HepG2 (cell line): ENCODE measurements around the gene MDP1. TPM values are rescaled to one million over a fixed set of nuclear protein-coding genes. Genes with fewer than 3 reads are reported as not detected.

Experiments used
- ATAC-seq: fragments of 200-7000 bp; cut with Tn5 transposase; 3 replicates; pipeline ENCODE4 v1.9.1; 2020; ENCODE audit warnings: mild to moderate bottlenecking, moderate library complexity
- BruUV-seq: library from RNA; stranded (reverse); fragments of 400-500 nt; replicated peaks from 2 replicates; lab custom pipeline; 2021; lab: Mats Ljungman, UMichigan
- CTCF ChIA-PET: fragments of 300-600 bp; formaldehyde crosslinking; extraction: SDS; loops from one replicate; lab custom pipeline; 2021; ENCODE audit warnings: low total read pairs, inconsistent platforms, low intra/inter-chr PET ratio; lab: Yijun Ruan, JAX
- POLR2A ChIA-PET: fragments of 350-600 bp; sonication (Branson Sonifier 250); formaldehyde crosslinking; loops from one replicate; lab custom pipeline; 2020; ENCODE audit warnings: antibody characterized with exemption, inconsistent platforms; lab: Yijun Ruan, JAX
- DNase-seq: peaks from one replicate; pipeline ENCODE4 v3.0.0-alpha.2; 2015; ENCODE audit warnings: low spot score
- FAIRE-seq: peaks from 3 replicates; lab custom pipeline; 2011; peaks lifted over from hg19 to GRCh38; lab: Jason Lieb, UNC
- H2AFZ ChIP-seq: one replicate; pipeline ENCODE4 v1.6.1; 2011; ENCODE audit warnings: low read length, inconsistent platforms
- H3K27ac ChIP-seq: fragments of 300-600 bp; 3 replicates; pipeline ENCODE4 v1.8.0; 2011; ENCODE audit warnings: mixed run types, mild to moderate bottlenecking, mixed read lengths, low read length, inconsistent platforms; ENCODE audit not compliant: insufficient read depth; ENCODE audit errors: extremely low read length
- H3K27me3 ChIP-seq, 2 experiments: fragments of 200-600 bp in 1 of 2; 2 replicates in 1 of 2; 3 replicates in 1 of 2; pipeline versions ENCODE4 v1.6.0 to v1.8.0; 2011; ENCODE audit warnings: low read length in 2 of 2, mild to moderate bottlenecking in 2 of 2, moderate library complexity in 2 of 2, inconsistent platforms in 1 of 2; ENCODE audit not compliant: insufficient read depth in 2 of 2, control insufficient read depth in 1 of 2
- H3K36me3 ChIP-seq, 2 experiments: fragments of 200-600 bp in 1 of 2; replicated peaks in 1 of 2; 2 replicates in 1 of 2; 3 replicates in 1 of 2; pipeline versions ENCODE4 v1.5.1 to v1.8.0; 2011; ENCODE audit warnings: low read length in 2 of 2, inconsistent platforms in 1 of 2; ENCODE audit not compliant: insufficient read depth in 2 of 2, control insufficient read depth in 1 of 2
- H3K4me1 ChIP-seq: 2 replicates; pipeline ENCODE4 v1.5.1; 2012; ENCODE audit warnings: low read length, inconsistent platforms; ENCODE audit not compliant: insufficient read depth
- H3K4me2 ChIP-seq: 2 replicates; pipeline ENCODE4 v1.6.0; 2011; ENCODE audit warnings: low read depth, low read length, inconsistent platforms
- H3K4me3 ChIP-seq, 3 experiments: fragments of 200-600 bp in 1 of 3; sonication (generic), shearing (Covaris generic) in 1 of 3; replicated peaks in 1 of 3; 2 replicates each; pipeline ENCODE4 v1.5.1; 2011 to 2016; ENCODE audit warnings: low read length in 3 of 3, inconsistent platforms in 2 of 3, low read depth in 2 of 3, mild to moderate bottlenecking in 2 of 3, control low read depth in 1 of 3, mixed read lengths in 1 of 3; ENCODE audit not compliant: insufficient read depth in 1 of 3
- H3K79me2 ChIP-seq: one replicate; pipeline ENCODE4 v1.6.1; 2011; ENCODE audit warnings: low read length, inconsistent platforms; ENCODE audit not compliant: insufficient read depth
- H3K9ac ChIP-seq: 2 replicates; pipeline ENCODE4 v1.6.0; 2011; ENCODE audit warnings: mild to moderate bottlenecking, low read depth, low read length, inconsistent platforms; ENCODE audit not compliant: insufficient read depth
- H3K9me3 ChIP-seq: 2 replicates; pipeline ENCODE4 v1.5.1; 2012; ENCODE audit warnings: mild to moderate bottlenecking, low read length
- H4K20me1 ChIP-seq: 2 replicates; pipeline ENCODE4 v1.6.0; 2011; ENCODE audit warnings: inconsistent platforms, mild to moderate bottlenecking, low read length, moderate library complexity; ENCODE audit not compliant: insufficient read depth
- DBP ChIP-seq: sonication (generic); formaldehyde crosslinking; IDR thresholded peaks from 2 replicates; pipeline ENCODE4 v1.4.0; 2020; ENCODE audit warnings: missing genetic modification reagents; ENCODE audit errors: not compliant biosample characterization
- FOXP1 ChIP-seq, 2 experiments: fragments of 450-650 bp in 1 of 2; IDR thresholded peaks; 2 replicates each; pipeline ENCODE4 v1.6.1; 2017 to 2018; ENCODE audit warnings: antibody characterized with exemption in 1 of 2
- SSRP1 ChIP-seq: IDR thresholded peaks from 2 replicates; pipeline ENCODE4 v1.6.1; 2016; ENCODE audit warnings: control low read depth
- ZFP36 ChIP-seq: fragments of 150-350 bp; IDR thresholded peaks from 2 replicates; pipeline ENCODE4 v1.6.1; 2018; ENCODE audit warnings: borderline replicate concordance, low read length, low read depth; ENCODE audit not compliant: partially characterized antibody
- ZFP36L1 ChIP-seq: sonication (generic); formaldehyde crosslinking; IDR thresholded peaks from 2 replicates; pipeline ENCODE4 v1.8.0; 2022; ENCODE audit warnings: mild to moderate bottlenecking, missing genetic modification reagents, moderate library complexity
- ZNF317 ChIP-seq: sonication (generic); formaldehyde crosslinking; IDR thresholded peaks from 2 replicates; pipeline ENCODE4 v1.5.0; 2020; ENCODE audit warnings: mild to moderate bottlenecking, missing genetic modification reagents
- ZNF414 ChIP-seq: sonication (generic); formaldehyde crosslinking; IDR thresholded peaks from 2 replicates; pipeline ENCODE4 v1.5.0; 2020; ENCODE audit warnings: missing genetic modification reagents
- ZNF558 ChIP-seq: sonication (generic); formaldehyde crosslinking; IDR thresholded peaks from 2 replicates; pipeline ENCODE4 v1.9.0; 2022; ENCODE audit warnings: mild to moderate bottlenecking, missing genetic modification reagents, borderline replicate concordance
- ZNF562 ChIP-seq: sonication (generic); formaldehyde crosslinking; IDR thresholded peaks from 2 replicates; pipeline ENCODE4 v1.8.0; 2022; ENCODE audit warnings: missing genetic modification reagents, borderline replicate concordance
- ZNF766 ChIP-seq: sonication (generic); formaldehyde crosslinking; IDR thresholded peaks from 2 replicates; pipeline ENCODE4 v1.5.0; 2020; ENCODE audit warnings: missing genetic modification reagents, borderline replicate concordance
- ZNF841 ChIP-seq: sonication (generic); formaldehyde crosslinking; IDR thresholded peaks from 2 replicates; pipeline ENCODE4 v1.8.1; 2023; ENCODE audit warnings: missing genetic modification reagents, borderline replicate concordance
- WGBS: methylation state at CpG from one replicate; pipeline ENCODE4 v1.1.6; 2017; ENCODE audit warnings: low lambda C conversion rate; 5-methylcytosine and 5-hydroxymethylcytosine counted together
- in situ Hi-C: cut with HindIII; loops from 2 replicates; pipeline ENCODE4 v1.10.0; 2017; ENCODE audit warnings: low pct_unique_long_range_greater_than_20kb; ENCODE audit not compliant: extremely low pct_ligation_motif_present
- intact Hi-C: fragments of 100-400 bp; cut with micrococcal nuclease; formaldehyde crosslinking; loops from one replicate; pipeline ENCODE4 v1.10.0; 2022; ENCODE audit not compliant: unreplicated experiment
- polyA plus RNA-seq, 8 experiments: library from polyadenylated mRNA; depleted of rRNA in 3 of 8; stranded (reverse) in 7 of 8; unstranded in 1 of 8; fragments of >200 nt; fragmentation: Illumina TruSeq in 4 of 8; extraction: Trizol in 4 of 8; gene quantifications; 2 replicates each; pipeline versions ENCODE4 v1.2.1 to v1.2.3, GENCODE V29; 2011 to 2016; ENCODE audit warnings: low read depth in 4 of 8, missing spikeins in 1 of 8, mixed read lengths in 1 of 8; ENCODE audit not compliant: insufficient read depth in 1 of 8
- total RNA-seq, 5 experiments: library from RNA; depleted of rRNA; stranded (reverse); fragments of >200 nt; fragmentation: Illumina TruSeq; extraction: Trizol; gene quantifications; 2 replicates each; pipeline ENCODE4 v1.2.3, GENCODE V29; 2016; ENCODE audit warnings: low read depth in 1 of 5

The MDP1 gene
- total and polyA plus RNA-seq, 2 of the 13 experiments (the other 11 are each of a cell fraction or from before 2014, with no cell fraction given): 44.1 to 48.7 TPM

GRCh38 chr14:24219521-24219920 lies 3.7 kb upstream of the MDP1 start:
- Histone ChIP-seq H3K36me3 (peaks cover 8 to 12% of the 10 kb centered on the region in 2 experiments; a peak in 4 of 5 replicates), H3K9me3 (no peaks in the 10 kb centered on the region), H3K4me1 (peaks cover 13% of the 10 kb centered on the region), H3K4me2 (no peak overlapping the region), H2AFZ (no peak overlapping the region), H3K27me3 (no peaks in the 10 kb centered on the region; a peak in 1 of 5 replicates)
- POLR2A ChIA-PET: interaction anchor here (1.3 to 4.2 kb wide), 2 partner anchors 11 to 22 kb away, joined by 7 to 26 read pairs; partner anchors contain the start of gene TINF2
- DNase-seq: no peak
- TF ChIP-seq ZNF841 (CRISPR knock-in tag) (0 out of 2 replicates have a peak, but pooled peaks have one; percentile 29), SSRP1 (CRISPR knock-in tag) (0 out of 2 replicates have a peak, but pooled peaks have one; percentile 80), ZNF562 (CRISPR knock-in tag) (0 out of 2 replicates have a peak, but pooled peaks have one; percentile 15), ZNF317 (CRISPR knock-in tag) (peak; percentile 63; the same call in 1 of the 2 replicates), ZFP36 (no peak), ZNF414 (CRISPR knock-in tag) (no peak), ZFP36L1 (0 out of 2 replicates have a peak, but pooled peaks have one; percentile 42)
- TF ChIP-seq, all 625 proteins: peak for 5
- 66% methylated on average over 3 of the region's 3 CpGs for WGBS
- no peak for ATAC-seq
- no TSS peak for BruUV-seq
- Histone ChIP-seq H3K9ac (no peak overlapping the region), H3K27ac (no peak overlapping the region), H3K79me2 (peaks cover 40% of the 10 kb centered on the region), H3K4me3 (no peak overlapping the region), H4K20me1 (no peaks in the 10 kb centered on the region)
- FAIRE-seq: no peak
- in situ Hi-C loops: no loop called here
- intact Hi-C loops: no loop called here
- CTCF ChIA-PET: no interaction called here

- CTCF ChIA-PET: no interaction called here
- FAIRE-seq: no peak
Observed at GRCh38 chr14:24219080-24219479, 3.2 kb upstream of the MDP1 start.

More at GRCh38 chr14:24219080-24219479, 3.2 kb upstream of the MDP1 start:
- in situ Hi-C loops: no loop called here
- Histone ChIP-seq H3K27ac (no peak overlapping the region), H3K4me2 (no peak overlapping the region), H4K20me1 (no peaks in the 10 kb centered on the region), H2AFZ (no peak overlapping the region), H3K4me3 (no peak overlapping the region), H3K9me3 (no peaks in the 10 kb centered on the region), H3K79me2 (peaks cover 36% of the 10 kb centered on the region), H3K4me1 (peaks cover 17% of the 10 kb centered on the region), H3K9ac (no peak overlapping the region), H3K27me3 (no peaks in the 10 kb centered on the region; a peak in 1 of 5 replicates), H3K36me3 (peaks cover 8 to 12% of the 10 kb centered on the region in 2 experiments; a peak in 4 of 5 replicates)
- no peak for ATAC-seq
- WGBS: 95% methylated on average over 4 of the region's 4 CpGs
- no peak for DNase-seq
- TF ChIP-seq ZNF766 (CRISPR knock-in tag): 0 out of 2 replicates have a peak, but pooled peaks have one; percentile 70
- TF ChIP-seq ZNF558 (CRISPR knock-in tag): no peak
- peak; percentile 35 for TF ChIP-seq DBP (CRISPR knock-in tag)
- TF ChIP-seq FOXP1 (IDR thresholded peaks at IDR 0.05): peak; percentile 60; the same call in 1 of the 2 replicates
- TF ChIP-seq FOXP1 (CRISPR knock-in tag; IDR thresholded peaks at IDR 0.05): no peak
- POLR2A ChIA-PET: interaction anchor here (1.3 to 4.2 kb wide), 2 partner anchors 12 to 23 kb away, joined by 7 to 26 read pairs; partner anchors contain the start of gene TINF2
- intact Hi-C loops: no loop called here
- BruUV-seq: no TSS peak
